GM12878 (cell line): ENCODE data around the gene USH1C. TPM values are rescaled to one million over a fixed set of nuclear protein-coding genes. Genes with fewer than 3 reads are reported as not detected.

ENCODE experiments used
- ATAC-seq: fragments of 200-7000 bp; cut with Tn5 transposase; 3 replicates; pipeline ENCODE4 v1.9.1; 2020; ENCODE audit warnings: mild to moderate bottlenecking, moderate library complexity
- BruUV-seq: library from RNA; stranded (reverse); fragments of 400-500 nt; replicated peaks from 2 replicates; lab custom pipeline; 2021; lab: Mats Ljungman, UMichigan
- CTCF ChIA-PET: fragments of 300-600 bp; sonication (Branson Sonifier 250); formaldehyde crosslinking; extraction: SDS; loops from one replicate; lab custom pipeline; 2021; ENCODE audit warnings: inconsistent platforms; lab: Yijun Ruan, JAX
- POLR2A ChIA-PET: fragments of 350-600 bp; formaldehyde crosslinking; extraction: SDS; loops from one replicate; lab custom pipeline; 2021; ENCODE audit warnings: inconsistent platforms; lab: Charles Lee
- RAD21 ChIA-PET: fragments of 300-600 bp; sonication (Branson Sonifier 250); formaldehyde crosslinking; loops from one replicate; lab custom pipeline; 2023; ENCODE audit warnings: antibody characterized with exemption; ENCODE audit not compliant: unreplicated experiment; lab: Charles Lee
- SMC1A ChIA-PET: fragments of 300-600 bp; sonication (Branson Sonifier 250); formaldehyde crosslinking; loops from one replicate; lab custom pipeline; 2023; ENCODE audit not compliant: unreplicated experiment, uncharacterized antibody; lab: Charles Lee
- DNase-seq: peaks from one replicate; pipeline ENCODE4 v3.0.0-alpha.2; 2011; ENCODE audit warnings: low read depth, low spot score
- FAIRE-seq: peaks from 3 replicates; lab custom pipeline; 2011; peaks lifted over from hg19 to GRCh38; lab: Jason Lieb, UNC
- H2AFZ ChIP-seq: 2 replicates; pipeline ENCODE4 v1.6.0; 2011; ENCODE audit warnings: low read depth, low read length, control low read depth; ENCODE audit not compliant: control insufficient read depth
- H3K27ac ChIP-seq: 2 replicates; pipeline ENCODE4 v1.5.1; 2011; ENCODE audit warnings: control low read depth; ENCODE audit not compliant: control insufficient read depth, insufficient read depth
- H3K27me3 ChIP-seq, 2 experiments: replicated peaks in 1 of 2; 2 replicates each; pipeline versions ENCODE4 v1.6.0 to v1.6.1; 2011; ENCODE audit warnings: low read length in 1 of 2; ENCODE audit not compliant: control insufficient read depth in 2 of 2, insufficient read depth in 2 of 2
- H3K36me3 ChIP-seq, 2 experiments: 2 replicates each; pipeline ENCODE4 v1.5.1; 2011; ENCODE audit warnings: low read length in 1 of 2; ENCODE audit not compliant: control insufficient read depth in 2 of 2, insufficient read depth in 2 of 2
- H3K4me1 ChIP-seq: 2 replicates; pipeline ENCODE4 v1.6.1; 2011; ENCODE audit warnings: mild to moderate bottlenecking, low read length, moderate library complexity, mixed read lengths; ENCODE audit not compliant: control insufficient read depth, insufficient read depth
- H3K4me2 ChIP-seq: 2 replicates; pipeline ENCODE4 v1.6.0; 2011; ENCODE audit warnings: control low read depth; ENCODE audit not compliant: control insufficient read depth, insufficient read depth
- H3K4me3 ChIP-seq: fragments of 200-600 bp; sonication (generic); 2 replicates; pipeline ENCODE4 v1.5.1; 2016
- H3K79me2 ChIP-seq: 2 replicates; pipeline ENCODE4 v1.6.0; 2011; ENCODE audit warnings: low read length; ENCODE audit not compliant: control insufficient read depth, insufficient read depth
- H3K9ac ChIP-seq: 2 replicates; pipeline ENCODE4 v1.8.0; 2011; ENCODE audit warnings: low read length, control low read depth, mixed read lengths; ENCODE audit not compliant: control insufficient read depth, insufficient read depth
- H3K9me3 ChIP-seq: replicated peaks from 3 replicates; pipeline ENCODE4 v1.5.1; 2011; ENCODE audit warnings: mild to moderate bottlenecking, low read length; ENCODE audit not compliant: control insufficient read depth, insufficient read depth
- H4K20me1 ChIP-seq: 2 replicates; pipeline ENCODE4 v1.6.0; 2011; ENCODE audit not compliant: control insufficient read depth, insufficient read depth
- BHLHE40 ChIP-seq, 2 experiments: fragments of 450-650 bp in 1 of 2; IDR thresholded peaks; 2 replicates each; pipeline ENCODE4 v1.6.1; 2011 to 2017; ENCODE audit warnings: low read depth in 2 of 2, borderline replicate concordance in 1 of 2, improper control_type of control experiment in 1 of 2, low read length in 1 of 2, mild to moderate bottlenecking in 1 of 2
- BRCA1 ChIP-seq: IDR thresholded peaks from 2 replicates; pipeline ENCODE4 v1.6.1; 2011; ENCODE audit warnings: low read depth, low read length, improper control_type of control experiment
- CHD4 ChIP-seq: fragments of 200-600 bp; sonication (generic); IDR thresholded peaks from 2 replicates; pipeline ENCODE4 v1.6.1; 2016; ENCODE audit warnings: mild to moderate bottlenecking
- CREB1 ChIP-seq: IDR thresholded peaks from 2 replicates; pipeline ENCODE4 v1.6.1; 2012; ENCODE audit warnings: low read depth, mild to moderate bottlenecking, inconsistent platforms
- EP300 ChIP-seq, 2 experiments: fragments of 150-350 bp in 1 of 2; IDR thresholded peaks; 2 replicates each; pipeline ENCODE4 v1.6.1; 2011 to 2012; ENCODE audit warnings: low read depth in 2 of 2, low read length in 2 of 2, borderline replicate concordance in 1 of 2, improper control_type of control experiment in 1 of 2, inconsistent platforms in 1 of 2; ENCODE audit not compliant: control insufficient read depth in 1 of 2
- FOS ChIP-seq: IDR thresholded peaks from 3 replicates; pipeline ENCODE4 v1.6.1; 2011; ENCODE audit warnings: borderline replicate concordance; ENCODE audit not compliant: insufficient read length; ENCODE audit errors: extremely low read depth
- JUNB ChIP-seq: IDR thresholded peaks from 2 replicates; pipeline ENCODE4 v1.6.1; 2016; ENCODE audit warnings: antibody characterized with exemption, mild to moderate bottlenecking
- LARP7 ChIP-seq: fragments of 450-650 bp; IDR thresholded peaks from 2 replicates; pipeline ENCODE4 v1.6.1; 2017; ENCODE audit warnings: mild to moderate bottlenecking
- MEF2B ChIP-seq: fragments of 450-650 bp; IDR thresholded peaks from 2 replicates; pipeline ENCODE4 v1.6.1; 2018; ENCODE audit warnings: mild to moderate bottlenecking, moderate library complexity; ENCODE audit not compliant: partially characterized antibody, poor library complexity, severe bottlenecking
- NFXL1 ChIP-seq: fragments of 450-650 bp; IDR thresholded peaks from 2 replicates; pipeline ENCODE4 v1.6.1; 2017; ENCODE audit warnings: antibody characterized with exemption, mild to moderate bottlenecking, borderline replicate concordance
- NFYA ChIP-seq: IDR thresholded peaks from 2 replicates; pipeline ENCODE4 v1.6.1; 2011; ENCODE audit warnings: low read depth, mild to moderate bottlenecking, low read length, improper control_type of control experiment, borderline replicate concordance
- NR2C1 ChIP-seq: fragments of 450-650 bp; IDR thresholded peaks from 2 replicates; pipeline ENCODE4 v1.6.1; 2017; ENCODE audit warnings: antibody characterized with exemption, mild to moderate bottlenecking, moderate library complexity
- RFX5 ChIP-seq: IDR thresholded peaks from 2 replicates; pipeline ENCODE4 v1.6.1; 2011; ENCODE audit warnings: low read depth, low read length, improper control_type of control experiment
- STAT1 ChIP-seq: fragments of 450-650 bp; conservative IDR thresholded peaks from 2 replicates; pipeline ENCODE4 v1.6.1; 2014; ENCODE audit warnings: antibody characterized with exemption, mild to moderate bottlenecking
- WGBS: methylation state at CpG from one replicate; pipeline ENCODE4 v1.1.6; 2016; ENCODE audit warnings: low lambda C conversion rate; ENCODE audit not compliant: insufficient replicate concordance, insufficient coverage; ENCODE audit errors: missing lambda C conversion rate; 5-methylcytosine and 5-hydroxymethylcytosine counted together
- in situ Hi-C: fragments of 300-500 bp; cut with MboI; formaldehyde crosslinking; loops from 9 replicates; pipeline ENCODE4 v1.14.3; 2018; ENCODE audit warnings: mixed read lengths
- intact Hi-C: fragments of 100-400 bp; cut with micrococcal nuclease; formaldehyde crosslinking; loops from one replicate; pipeline ENCODE4 v1.14.2; 2022; ENCODE audit not compliant: unreplicated experiment
- polyA plus RNA-seq, 11 experiments: library from polyadenylated mRNA; depleted of rRNA in 4 of 11; unstranded in 6 of 11; stranded (reverse) in 5 of 11; fragments of >200 nt; fragmentation: Nextera tagmentation in 4 of 11; fragmentation: Illumina TruSeq in 1 of 11; extraction: Ambion mirVana in 4 of 11; extraction: Trizol in 1 of 11; gene quantifications; 1 replicate in 1 of 11; 2 replicates in 10 of 11; pipeline versions ENCODE4 v1.2.1 to v1.2.3, GENCODE V29; 2011 to 2016; ENCODE audit warnings: inconsistent platforms in 2 of 11, missing spikeins in 2 of 11, low read depth in 1 of 11
- total RNA-seq, 4 experiments: library from RNA; depleted of rRNA in 3 of 4; stranded (reverse); fragments of >200 nt in 3 of 4; fragmentation: Illumina TruSeq in 1 of 4; extraction: Trizol in 1 of 4; gene quantifications; 2 replicates each; pipeline versions ENCODE4 v1.2.1 to v1.2.3, GENCODE V29; 2013 to 2021
- TF ChIP-seq, protein P1 (sequence below): IDR thresholded peaks from 2 replicates; pipeline ENCODE4 v1.6.1; 2011; ENCODE audit warnings: low read depth, mild to moderate bottlenecking, low read length, moderate library complexity, borderline replicate concordance; ENCODE audit errors: extremely low read depth

USH1C gene
- total and polyA plus RNA-seq, 10 of the 15 experiments (the other 5 are each of a cell fraction or from before 2014, with no cell fraction given), result not detected

- ATAC-seq (no peak), DNase-seq (no peak), FAIRE-seq (no peak)
- no peak overlapping the region for H3K9ac ChIP-seq
- H2AFZ ChIP-seq, result no peak overlapping the region
- H3K27me3 ChIP-seq, result peaks cover 0 to 3% of the 10 kb centered on the region in 2 experiments; a peak in 3 of 4 replicates
- H3K4me3 ChIP-seq, result no peak overlapping the region
- intact Hi-C loops, result no loop called here
- H3K27ac ChIP-seq, result no peak overlapping the region
- in situ Hi-C loops, result no loop called here
- no peaks in the 10 kb centered on the region for H4K20me1 ChIP-seq
- no peaks in the 10 kb centered on the region for H3K79me2 ChIP-seq
- ChIA-PET RAD21 (no interaction called here), CTCF (no interaction called here), SMC1A (no interaction called here), POLR2A (no interaction called here)
- BruUV-seq, result no TSS peak
- H3K4me1 ChIP-seq, result no peaks in the 10 kb centered on the region
- no peaks in the 10 kb centered on the region for H3K9me3 ChIP-seq
- no peak overlapping the region for H3K4me2 ChIP-seq
- TF ChIP-seq BRCA1, result no peak
- TF ChIP-seq BHLHE40 (IDR thresholded peaks at IDR 0.05; ENCODE audit: borderline replicate concordance in 1 of 2, low read depth in 2 of 2, low read length in 1 of 2), result no peak
- no peak for TF ChIP-seq NFXL1
- TF ChIP-seq NFYA, result no peak
- no peak for TF ChIP-seq CREB1
- no peak for TF ChIP-seq MEF2B
- no peak for TF ChIP-seq JUNB
- no peak for TF ChIP-seq STAT1
- no peak for TF ChIP-seq NR2C1
- no peak for TF ChIP-seq CHD4
- TF ChIP-seq FOS, result no peak
- TF ChIP-seq, protein P1, sequence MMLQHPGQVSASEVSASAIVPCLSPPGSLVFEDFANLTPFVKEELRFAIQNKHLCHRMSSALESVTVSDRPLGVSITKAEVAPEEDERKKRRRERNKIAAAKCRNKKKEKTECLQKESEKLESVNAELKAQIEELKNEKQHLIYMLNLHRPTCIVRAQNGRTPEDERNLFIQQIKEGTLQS, result no peak
- no peak for TF ChIP-seq RFX5
- no peak for TF ChIP-seq EP300 (IDR thresholded peaks at IDR 0.05; ENCODE audit: borderline replicate concordance in 1 of 2, control insufficient read depth in 1 of 2, low read depth in 2 of 2, low read length in 2 of 2)
- TF ChIP-seq LARP7, result no peak
- TF ChIP-seq, all 136 proteins: peak for 0
- WGBS, result 79% methylated on average over 1 of the region's 1 CpG
- no peaks in the 10 kb centered on the region for H3K36me3 ChIP-seq
Observed at GRCh38 chr11:17538054-17538453, 6.2 kb downstream of the USH1C start.
